ENCODE results near the gene LYPD8. TPM values are rescaled to one million over a fixed set of nuclear protein-coding genes. Genes with fewer than 3 reads are reported as not detected.

Gene LYPD8
- total and polyA plus RNA-seq, 12 donors, result not detected

DNA sequence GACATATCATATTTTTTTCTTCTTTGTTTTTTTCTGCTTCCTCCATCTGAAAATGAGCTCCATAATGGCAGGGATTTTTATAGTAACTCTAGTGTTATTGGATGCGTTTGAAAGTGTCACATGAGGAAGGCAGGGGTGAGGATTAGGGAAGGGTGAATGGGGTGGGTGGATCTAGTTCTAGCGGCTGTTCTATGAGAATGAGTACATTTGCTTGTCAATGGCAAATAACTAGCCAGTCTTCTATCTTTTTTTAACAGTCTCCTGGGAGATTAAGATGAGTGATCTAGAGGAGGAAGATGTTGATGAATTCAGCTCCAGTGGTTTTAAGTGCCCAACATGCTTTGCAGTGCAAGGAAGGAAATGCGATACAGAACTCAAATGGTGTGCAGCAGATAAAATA, 58.8 kb downstream of the LYPD8 start:
- intact Hi-C loops (cut with DNase I), result no loop called here
- Histone ChIP-seq H3K36me3 (no peaks in the 10 kb centered on the region), H3K27ac (no peak overlapping the region), H3K4me1 (no peaks in the 10 kb centered on the region), H3K9me3 (peaks cover 0 to 3% (median 0%) of the 10 kb centered on the region in 11 donors), H3K27me3 (peaks cover 0 to 38% (median 7%) of the 10 kb centered on the region in 7 donors), H3K4me3 (no peak overlapping the region)
- WGBS, 2 donors, result 73 to 80% methylated on average over 3 of the region's 3 CpGs
- TF ChIP-seq, protein P1, sequence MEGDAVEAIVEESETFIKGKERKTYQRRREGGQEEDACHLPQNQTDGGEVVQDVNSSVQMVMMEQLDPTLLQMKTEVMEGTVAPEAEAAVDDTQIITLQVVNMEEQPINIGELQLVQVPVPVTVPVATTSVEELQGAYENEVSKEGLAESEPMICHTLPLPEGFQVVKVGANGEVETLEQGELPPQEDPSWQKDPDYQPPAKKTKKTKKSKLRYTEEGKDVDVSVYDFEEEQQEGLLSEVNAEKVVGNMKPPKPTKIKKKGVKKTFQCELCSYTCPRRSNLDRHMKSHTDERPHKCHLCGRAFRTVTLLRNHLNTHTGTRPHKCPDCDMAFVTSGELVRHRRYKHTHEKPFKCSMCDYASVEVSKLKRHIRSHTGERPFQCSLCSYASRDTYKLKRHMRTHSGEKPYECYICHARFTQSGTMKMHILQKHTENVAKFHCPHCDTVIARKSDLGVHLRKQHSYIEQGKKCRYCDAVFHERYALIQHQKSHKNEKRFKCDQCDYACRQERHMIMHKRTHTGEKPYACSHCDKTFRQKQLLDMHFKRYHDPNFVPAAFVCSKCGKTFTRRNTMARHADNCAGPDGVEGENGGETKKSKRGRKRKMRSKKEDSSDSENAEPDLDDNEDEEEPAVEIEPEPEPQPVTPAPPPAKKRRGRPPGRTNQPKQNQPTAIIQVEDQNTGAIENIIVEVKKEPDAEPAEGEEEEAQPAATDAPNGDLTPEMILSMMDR (IDR thresholded peaks at IDR 0.05), result no peak
- ATAC-seq (no peak), DNase-seq (no peak)

DNA sequence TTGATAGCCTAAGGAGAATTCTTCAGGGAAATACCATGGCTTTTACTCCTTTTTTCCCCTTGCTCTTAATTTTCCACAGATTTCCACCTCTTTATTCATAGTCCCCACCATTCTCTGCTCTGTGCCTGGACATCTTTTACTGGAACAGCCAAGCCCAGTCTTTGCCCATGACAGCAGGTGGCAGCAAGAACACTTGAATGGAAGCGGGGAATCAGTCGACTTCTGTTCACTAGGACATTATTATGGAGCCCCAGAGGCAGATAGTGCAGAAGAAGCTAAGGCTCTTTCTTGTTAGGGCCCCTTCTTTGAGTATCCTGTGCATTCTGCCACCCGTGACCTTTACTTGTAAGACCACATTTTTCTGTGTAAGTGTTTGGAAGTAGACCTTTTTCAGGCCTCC, 59.3 kb downstream of the LYPD8 start:
- Histone ChIP-seq H3K9me3 (peaks cover 0 to 6% (median 0%) of the 10 kb centered on the region in 11 donors), H3K4me1 (no peaks in the 10 kb centered on the region), H3K27me3 (peaks cover 0 to 43% (median 11%) of the 10 kb centered on the region in 7 donors), H3K4me3 (no peak overlapping the region), H3K27ac (no peak overlapping the region), H3K36me3 (no peaks in the 10 kb centered on the region)
- TF ChIP-seq, protein P1 (IDR thresholded peaks at IDR 0.05), result peak in 6 of 9 donors; percentile 14 to 33 (median 22)
- intact Hi-C loops (cut with DNase I), result no loop called here
- DNase-seq, result no peak
- ATAC-seq, result peak in 2 of 8 donors; percentile 48 to 50
- WGBS, 2 donors, result 59 to 68% methylated on average over 3 of the region's 3 CpGs

DNA sequence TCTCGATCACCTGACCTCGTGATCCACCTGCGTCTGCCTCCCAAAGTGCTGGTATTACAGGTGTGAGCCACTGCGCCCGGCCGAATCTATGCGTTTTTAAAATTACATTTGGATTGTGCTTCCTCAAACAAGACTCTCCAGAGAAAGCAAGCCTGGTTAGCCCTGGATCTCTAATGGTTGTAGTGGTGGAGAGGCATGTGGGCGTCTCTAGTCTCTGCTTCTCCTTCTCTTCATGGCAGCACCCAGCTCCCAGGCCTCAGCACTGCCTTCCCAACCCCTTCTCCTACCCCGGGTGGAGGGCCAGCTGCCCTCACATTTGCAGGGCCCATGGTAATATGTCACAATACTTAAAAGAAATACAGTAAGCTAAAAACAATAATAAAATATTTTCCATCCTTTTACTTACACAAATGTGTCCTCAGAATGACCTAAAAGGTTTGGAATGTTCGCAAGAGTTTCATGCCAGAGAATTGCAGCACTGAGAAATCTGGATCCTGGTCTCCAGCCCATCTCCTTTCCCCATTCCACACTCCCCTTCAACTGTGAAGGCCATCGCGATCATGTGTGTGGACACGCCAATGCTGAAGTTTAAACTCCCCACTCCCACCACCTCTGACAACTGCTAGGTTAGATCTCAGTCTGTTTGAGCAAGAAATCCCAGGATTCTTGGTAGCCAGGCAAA, 60.0 kb downstream of the LYPD8 start:
- Histone ChIP-seq H3K9me3 (peaks cover 0 to 9% (median 0%) of the 10 kb centered on the region in 11 donors), H3K27ac (no peak overlapping the region), H3K4me1 (no peaks in the 10 kb centered on the region), H3K27me3 (peaks cover 0 to 39% (median 11%) of the 10 kb centered on the region in 7 donors), H3K36me3 (no peaks in the 10 kb centered on the region), H3K4me3 (no peak overlapping the region)
- DNase-seq (no peak), ATAC-seq (no peak)
- WGBS, 2 donors, result 87% methylated on average over 13 of the region's 13 CpGs
- intact Hi-C loops (cut with DNase I), result no loop called here
- TF ChIP-seq, protein P1 (IDR thresholded peaks at IDR 0.05), result no peak

DNA sequence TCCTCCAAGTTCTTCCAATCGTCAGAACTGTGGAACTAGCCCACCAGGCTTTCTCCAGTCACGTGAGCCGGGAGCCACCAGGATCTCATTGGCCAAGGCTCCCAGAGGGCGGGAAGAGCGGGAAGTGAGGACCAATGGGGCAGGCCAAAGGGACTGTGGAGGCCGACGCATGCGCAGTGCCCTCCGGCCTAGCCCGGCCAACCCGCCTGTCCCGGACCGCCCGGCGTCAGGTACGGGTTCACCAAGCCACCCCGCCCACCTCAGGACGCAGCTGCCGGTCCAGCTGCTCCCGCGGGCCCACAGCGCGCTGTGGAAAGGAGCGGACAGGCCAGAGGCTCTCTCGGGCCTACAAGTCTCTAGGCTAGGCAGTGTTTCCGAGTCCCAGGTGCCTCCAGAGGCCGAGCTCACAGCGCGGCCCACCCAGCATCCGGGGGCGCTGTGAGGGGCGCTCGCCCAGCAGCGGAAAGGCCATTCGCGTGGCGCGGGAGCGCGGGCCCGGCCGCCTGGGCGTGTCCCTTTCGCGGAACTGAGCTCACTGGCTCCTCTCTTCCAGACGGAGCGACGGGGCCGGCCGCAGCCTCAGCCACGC, 63.9 kb downstream of the LYPD8 start:
- intact Hi-C loops (cut with DNase I), result no loop called here
- WGBS, 2 donors, result 63 to 65% methylated on average over 48 to 51 of the region's 51 CpGs

More for the DNA sequence above, 63.9 kb downstream of the LYPD8 start:
- Histone ChIP-seq H3K4me1 (no peaks in the 10 kb centered on the region), H3K9me3 (peaks cover 0 to 22% (median 0%) of the 10 kb centered on the region in 11 donors), H3K27ac (no peak overlapping the region), H3K4me3 (no peak overlapping the region), H3K36me3 (no peaks in the 10 kb centered on the region), H3K27me3 (peaks cover 0 to 22% (median 8%) of the 10 kb centered on the region in 7 donors)
- no peak for ATAC-seq
- TF ChIP-seq, protein P1 (IDR thresholded peaks at IDR 0.05), result no peak
- DNase-seq, result no peak

Other genes starting within 250 kb of the LYPD8 start
- gene OR2G6, start 247.7 kb downstream of the LYPD8 start, total RNA-seq, result not detected
- not detected for gene OR2G6, start 247.7 kb downstream of the LYPD8 start, polyA plus RNA-seq
- not detected for gene OR2T29, start 193.0 kb downstream of the LYPD8 start, total RNA-seq
- gene OR2T29, start 193.0 kb downstream of the LYPD8 start, polyA plus RNA-seq, result not detected
- not detected for gene OR2T34, start 181.0 kb downstream of the LYPD8 start, total RNA-seq
- gene OR2T34, start 181.0 kb downstream of the LYPD8 start, polyA plus RNA-seq, result not detected
- not detected for gene OR2T10, start 158.1 kb downstream of the LYPD8 start, total RNA-seq
- not detected for gene OR2T10, start 158.1 kb downstream of the LYPD8 start, polyA plus RNA-seq
- gene OR2T11, start 120.7 kb downstream of the LYPD8 start, total RNA-seq, result not detected
- gene OR2T11, start 120.7 kb downstream of the LYPD8 start, polyA plus RNA-seq, result not detected
- not detected for gene OR2T35, start 110.5 kb downstream of the LYPD8 start, total RNA-seq
- not detected for gene OR2T35, start 110.5 kb downstream of the LYPD8 start, polyA plus RNA-seq
- gene OR2T27, start 100.2 kb downstream of the LYPD8 start, total RNA-seq, result not detected
- not detected for gene OR2T27, start 100.2 kb downstream of the LYPD8 start, polyA plus RNA-seq
- gene OR14I1, start 53.0 kb downstream of the LYPD8 start, total RNA-seq, result not detected
- gene OR14I1, start 53.0 kb downstream of the LYPD8 start, polyA plus RNA-seq, result not detected
- 10 to 100 TPM; 14.9 to 26.2 (median 18.0) TPM for gene SH3BP5L, start 70.2 kb upstream of the LYPD8 start, total RNA-seq
- 10 to 100 TPM; 19.2 to 30.5 TPM for gene SH3BP5L, start 70.2 kb upstream of the LYPD8 start, polyA plus RNA-seq
- gene ZNF672, start 82.5 kb upstream of the LYPD8 start, total RNA-seq, result 10 to 100 TPM; 31.9 to 44.4 (median 37.3) TPM
- gene ZNF672, start 82.5 kb upstream of the LYPD8 start, polyA plus RNA-seq, result 10 to 100 TPM; 16.1 to 36.1 TPM
- 10 to 100 TPM in 9 of 10 donors, 1 to 10 TPM in 1; 7.1 to 26.5 (median 11.8) TPM for gene ZNF692, start 103.3 kb upstream of the LYPD8 start, total RNA-seq
- gene ZNF692, start 103.3 kb upstream of the LYPD8 start, polyA plus RNA-seq, result 100 to 1,000 TPM in 1 of 2 donors, 10 to 100 TPM in 1; 23.0 to 102 TPM
- gene PGBD2, start 150.5 kb upstream of the LYPD8 start, total RNA-seq, result 1 to 10 TPM; 1.3 to 3.4 (median 2.2) TPM
- gene PGBD2, start 150.5 kb upstream of the LYPD8 start, polyA plus RNA-seq, result 1 to 10 TPM; 1.7 to 3.0 TPM